Stimulated activated CD8-positive, alpha-beta memory T cell treated with anti-CD3 and anti-CD28 coated beads, Interleukin-15, amount 100 ng/mL, for 1 hour (primary cell): ENCODE results near the gene TMEM244.
"Not testable (repeated sequence)": the region's sequence is repeated elsewhere in the genome, so short reads cannot be mapped to it uniquely, and the experiment has no call there.

Experiments
- DNase-seq: peaks from one replicate; pipeline ENCODE4 v3.0.0-alpha.2; 2020; ENCODE audit warnings: low read depth

The TMEM244 gene

DNA sequence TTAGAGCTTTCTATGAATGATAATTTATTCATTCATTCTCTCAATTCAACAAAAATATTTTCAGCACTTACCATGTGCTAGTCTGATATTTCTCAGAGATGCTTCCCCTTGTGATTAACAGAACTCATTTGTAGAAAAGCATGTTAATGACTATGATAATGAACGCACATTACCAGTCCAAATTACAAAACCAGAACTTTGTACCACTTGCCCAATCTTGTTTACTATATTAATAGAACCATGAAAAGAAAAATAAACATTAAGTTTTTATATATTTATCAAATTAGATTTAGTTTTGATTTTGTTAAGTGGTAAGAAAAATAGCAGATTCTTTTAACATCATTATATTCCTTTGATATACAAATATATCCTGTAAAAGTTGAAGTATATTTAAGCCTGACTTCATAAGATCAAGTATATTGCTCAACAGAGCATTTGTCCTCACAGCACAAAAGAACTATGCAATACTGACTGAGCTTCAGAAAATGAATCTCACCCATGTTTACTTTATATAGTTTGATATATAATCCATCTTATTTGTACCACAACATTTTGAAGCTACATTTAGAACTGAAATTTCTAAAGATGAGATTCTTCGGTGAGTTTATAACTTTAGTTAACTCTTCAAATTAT, 48.9 kb downstream of the TMEM244 start:
- no peak for DNase-seq

DNA sequence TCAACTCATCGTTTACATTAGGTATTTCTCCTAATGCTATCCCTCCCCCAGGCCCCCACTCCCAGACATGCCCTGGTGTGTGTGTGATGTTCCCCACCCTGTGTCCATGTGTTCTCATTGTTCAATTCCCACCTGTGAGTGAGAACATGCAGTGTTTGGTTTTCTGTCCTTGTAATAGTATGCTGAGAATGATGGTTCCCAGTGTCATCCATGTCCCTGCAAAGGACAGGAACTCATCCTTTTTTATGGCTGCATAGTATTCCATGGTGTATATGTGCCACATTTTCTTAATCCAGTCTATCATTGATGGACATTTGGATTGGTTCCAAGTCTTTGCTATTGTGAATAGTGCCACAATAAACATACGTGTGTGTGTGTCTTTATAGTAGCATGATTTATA, 54.0 kb downstream of the TMEM244 start:
- DNase-seq = not testable (repeated sequence)

DNA sequence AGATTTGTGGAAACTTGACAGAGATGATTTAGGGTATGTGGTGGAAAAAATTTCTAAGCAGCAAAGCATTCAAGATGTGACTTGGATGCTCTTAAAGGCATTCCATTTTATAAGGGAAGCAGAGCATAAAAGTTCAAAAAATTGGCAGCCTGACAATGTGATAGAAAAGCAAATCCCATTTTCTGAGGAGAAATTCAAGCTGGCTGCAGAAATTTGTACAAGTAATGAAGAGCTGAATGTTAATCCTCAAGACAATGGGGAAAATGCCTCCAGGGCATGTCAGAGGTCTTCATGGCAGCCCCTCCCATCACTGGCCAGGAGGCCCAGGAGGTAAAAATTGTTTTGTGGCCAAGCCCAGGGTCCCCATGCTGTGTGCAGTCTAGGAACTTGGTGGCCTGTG, 58.2 kb downstream of the TMEM244 start:
- DNase-seq = not testable (repeated sequence)

DNA sequence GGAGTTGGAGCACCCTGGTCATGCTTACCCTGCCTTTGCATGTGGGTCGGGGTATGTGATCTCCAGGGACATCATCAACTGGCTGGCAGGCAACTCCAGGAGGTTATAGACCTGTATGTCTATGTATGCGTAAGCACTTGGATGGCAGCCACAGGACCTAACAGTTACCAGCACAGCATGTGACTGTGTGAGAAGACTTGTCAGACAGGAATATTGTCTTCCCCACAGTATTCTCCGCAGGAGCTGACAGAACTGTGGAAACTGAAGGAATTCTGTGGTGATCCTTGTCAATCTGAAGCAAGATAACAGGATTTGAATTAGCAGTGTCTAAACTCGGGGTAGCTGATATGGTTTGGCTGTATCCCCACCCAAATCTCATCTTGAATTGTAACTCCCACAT, 59.2 kb downstream of the TMEM244 start:
- no peak for DNase-seq

DNA sequence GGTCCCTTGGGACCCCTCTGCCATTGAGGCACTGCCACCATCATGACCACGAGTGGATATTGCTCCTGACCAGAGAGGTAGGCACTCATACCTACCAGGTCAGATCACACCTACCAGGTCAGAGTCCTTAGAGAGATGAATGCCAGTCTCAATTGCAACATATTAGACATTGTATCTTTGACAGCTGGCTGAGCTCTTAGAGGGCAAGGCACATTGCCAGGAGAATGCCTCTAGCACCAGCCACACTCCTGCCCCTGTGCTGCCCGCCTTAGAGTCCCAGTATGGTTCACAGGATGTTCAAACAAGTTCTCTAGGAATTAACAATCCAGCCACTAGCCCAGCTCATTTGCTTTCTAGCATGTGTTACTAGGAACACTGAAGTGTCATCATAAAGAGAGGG, 65.9 kb downstream of the TMEM244 start:
- no peak for DNase-seq

DNA sequence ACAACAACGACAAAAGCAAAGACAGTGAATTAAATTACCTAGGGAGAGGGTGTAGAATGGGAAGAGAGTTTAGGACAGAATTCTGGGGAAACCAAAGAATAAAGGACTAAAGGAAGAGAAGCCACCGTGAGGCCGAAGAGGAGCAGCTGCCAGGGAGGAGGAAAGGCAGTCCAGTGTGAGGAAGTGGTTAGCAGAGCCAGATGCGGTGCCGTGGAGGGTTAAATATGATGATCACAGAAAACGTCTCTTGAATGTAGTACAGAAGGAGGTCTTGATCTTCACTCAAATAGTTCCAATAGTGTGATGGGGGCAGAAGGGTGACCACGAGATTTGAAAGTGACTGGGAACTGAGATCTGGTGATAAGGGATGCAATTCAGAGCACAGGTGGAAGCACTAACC, 67.7 kb downstream of the TMEM244 start:
- no peak for DNase-seq

DNA sequence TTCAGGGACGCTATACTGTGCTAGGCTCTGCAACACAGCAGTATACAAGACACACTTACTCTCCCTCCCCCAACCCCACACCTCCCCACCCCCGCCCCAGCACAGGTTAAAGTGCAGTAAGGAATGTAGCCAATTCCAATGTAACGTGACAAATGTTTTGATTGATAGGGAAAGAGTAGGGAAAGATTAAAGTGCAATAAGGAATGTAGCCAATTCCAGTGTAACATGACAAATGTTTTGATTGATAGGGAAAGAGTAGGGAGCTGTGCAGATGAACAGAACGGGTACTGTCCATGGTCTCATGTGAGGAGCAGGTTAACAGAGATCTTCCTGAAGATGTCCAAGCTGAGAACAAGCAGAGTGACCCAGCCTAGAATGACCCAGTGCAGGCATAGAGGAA, 69.1 kb downstream of the TMEM244 start:
- no peak for DNase-seq

DNA sequence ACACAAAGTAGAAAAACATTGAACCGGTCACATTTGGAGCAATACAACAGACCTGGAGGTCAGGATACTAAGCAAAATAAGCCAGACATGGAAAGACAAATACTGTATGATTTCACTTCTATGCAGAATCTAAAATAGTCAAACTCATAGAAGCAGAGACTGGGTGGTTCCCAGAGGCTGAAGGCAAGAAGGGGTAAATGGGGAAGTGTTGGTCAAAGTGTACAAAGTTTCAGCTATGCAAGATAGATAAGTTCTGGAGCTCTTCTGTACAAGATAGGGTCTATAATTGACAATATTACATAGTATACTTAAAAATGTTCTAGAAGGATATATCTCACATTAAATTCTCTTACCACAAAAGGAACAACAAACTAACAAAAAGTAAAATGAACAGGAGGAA, 70.3 kb downstream of the TMEM244 start:
- no peak for DNase-seq

DNA sequence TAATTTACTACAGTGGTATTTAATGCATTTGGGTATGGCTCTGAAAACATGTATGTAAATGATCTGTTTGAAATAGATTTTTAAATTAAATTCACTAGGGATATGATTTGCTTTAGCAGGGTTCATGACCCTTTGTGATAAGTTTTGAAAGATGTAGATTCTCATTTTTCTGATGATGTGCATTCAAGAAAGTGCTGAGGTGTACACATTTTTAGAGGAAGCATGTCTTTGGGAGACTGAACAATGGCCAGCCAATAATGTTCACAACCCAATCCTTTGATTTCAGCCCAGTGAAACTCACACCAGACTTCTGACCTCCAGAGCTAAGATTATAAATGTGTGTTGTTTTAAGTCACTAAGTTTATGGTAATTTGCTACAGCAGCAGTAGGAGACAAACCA, 71.1 kb downstream of the TMEM244 start:
- no peak for DNase-seq

DNA sequence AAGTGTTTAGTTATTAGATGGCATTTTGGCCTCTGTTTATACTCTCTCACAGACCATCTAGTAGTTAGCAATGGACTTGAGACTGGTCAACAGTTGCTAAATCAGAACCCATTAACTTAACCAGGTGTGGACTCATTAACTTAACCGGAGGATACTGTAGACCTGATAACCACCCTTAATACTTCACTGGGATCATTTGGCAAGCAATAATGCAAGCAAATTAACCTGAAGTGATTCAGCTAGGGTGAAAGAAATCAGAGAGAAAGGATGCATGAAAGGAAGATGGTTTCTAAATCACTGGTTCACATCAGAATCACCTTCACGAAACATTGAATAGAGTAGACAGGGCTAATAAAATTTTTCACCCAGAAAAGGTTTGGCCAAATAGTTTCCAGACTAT, 73.3 kb downstream of the TMEM244 start:
- no peak for DNase-seq

DNA sequence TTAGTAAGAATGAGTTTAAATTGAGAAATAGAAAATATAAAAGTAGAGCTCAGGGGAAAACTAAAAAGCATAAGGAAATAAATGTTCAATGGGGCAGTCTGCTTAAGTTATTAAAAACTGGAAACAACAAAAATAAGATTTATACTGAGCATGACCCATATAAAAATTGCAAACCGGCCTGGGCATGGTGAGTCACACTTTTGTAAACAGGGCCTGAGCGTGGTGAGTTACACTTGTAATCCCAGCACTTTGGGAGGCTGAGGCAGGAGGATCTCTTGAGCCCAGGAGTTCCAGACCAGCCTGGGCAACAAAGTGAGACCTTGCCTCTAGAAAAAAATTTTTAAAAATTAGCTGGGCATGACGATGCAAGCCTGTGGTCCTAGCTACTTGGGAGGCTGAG, 74.6 kb downstream of the TMEM244 start:
- DNase-seq = no peak

DNA sequence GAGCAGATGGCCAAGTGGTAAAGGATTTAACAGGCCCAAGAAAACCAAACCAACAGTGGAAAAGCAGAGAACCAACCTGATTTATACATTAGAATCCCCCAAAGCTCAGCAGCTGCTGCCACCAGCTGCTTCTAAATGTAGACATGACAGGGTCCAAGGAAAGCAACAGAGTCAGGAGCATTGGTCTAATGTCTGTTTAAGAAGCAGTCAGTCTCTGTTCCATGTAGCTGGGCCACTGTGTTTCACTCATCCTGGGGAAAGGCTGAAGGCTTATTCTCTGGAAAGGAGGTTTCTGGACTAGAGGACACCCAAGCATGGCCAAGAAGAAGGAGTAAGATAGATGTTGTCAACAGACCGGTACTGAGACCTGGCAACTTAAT, 75.4 kb downstream of the TMEM244 start:
- no peak for DNase-seq

DNA sequence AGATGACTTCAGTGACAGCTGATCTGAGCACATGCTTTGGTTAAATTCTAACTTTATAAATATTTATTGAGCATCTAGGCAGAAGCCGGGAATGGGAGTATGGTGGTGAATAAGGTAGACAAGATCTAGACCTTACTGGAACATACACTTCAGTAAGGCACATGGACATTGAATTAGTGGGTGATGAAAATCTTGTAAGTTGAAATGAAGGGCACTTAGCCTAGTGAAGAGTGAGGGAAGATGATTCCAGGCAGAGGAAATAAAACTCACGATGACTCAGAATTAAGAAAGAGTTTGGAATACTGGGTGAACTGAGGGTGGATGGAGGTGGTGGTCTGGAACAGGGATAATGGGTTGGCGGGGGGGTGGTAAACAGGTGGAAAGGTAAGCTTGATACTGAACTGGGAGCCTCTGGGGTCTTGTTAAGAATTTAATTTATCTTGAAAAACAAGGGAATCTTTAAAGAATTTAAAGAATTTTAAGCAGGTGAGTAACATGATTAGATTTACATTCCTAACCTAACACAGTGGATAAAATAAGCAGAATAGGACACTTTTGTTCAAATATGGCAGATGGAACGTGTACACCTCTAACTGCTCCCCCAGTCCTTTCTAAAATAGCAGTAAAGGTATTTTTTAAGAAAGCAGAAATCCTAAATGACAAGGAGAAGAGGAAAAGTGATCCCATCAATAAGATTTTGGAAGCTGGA, 75.9 kb downstream of the TMEM244 start:
- no peak for DNase-seq
